CD1c-positive myeloid dendritic cell (primary cell): ENCODE data around the gene TSPAN31.
"Not testable (repeated sequence)": the region's sequence is repeated elsewhere in the genome, so short reads cannot be mapped to it uniquely, and the experiment has no call there.

Experiments used
- DNase-seq: peaks from one replicate; pipeline ENCODE4 v3.0.0-alpha.2; 2016; ENCODE audit errors: extremely low spot score

Gene TSPAN31, protein sequence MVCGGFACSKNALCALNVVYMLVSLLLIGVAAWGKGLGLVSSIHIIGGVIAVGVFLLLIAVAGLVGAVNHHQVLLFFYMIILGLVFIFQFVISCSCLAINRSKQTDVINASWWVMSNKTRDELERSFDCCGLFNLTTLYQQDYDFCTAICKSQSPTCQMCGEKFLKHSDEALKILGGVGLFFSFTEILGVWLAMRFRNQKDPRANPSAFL

DNA sequence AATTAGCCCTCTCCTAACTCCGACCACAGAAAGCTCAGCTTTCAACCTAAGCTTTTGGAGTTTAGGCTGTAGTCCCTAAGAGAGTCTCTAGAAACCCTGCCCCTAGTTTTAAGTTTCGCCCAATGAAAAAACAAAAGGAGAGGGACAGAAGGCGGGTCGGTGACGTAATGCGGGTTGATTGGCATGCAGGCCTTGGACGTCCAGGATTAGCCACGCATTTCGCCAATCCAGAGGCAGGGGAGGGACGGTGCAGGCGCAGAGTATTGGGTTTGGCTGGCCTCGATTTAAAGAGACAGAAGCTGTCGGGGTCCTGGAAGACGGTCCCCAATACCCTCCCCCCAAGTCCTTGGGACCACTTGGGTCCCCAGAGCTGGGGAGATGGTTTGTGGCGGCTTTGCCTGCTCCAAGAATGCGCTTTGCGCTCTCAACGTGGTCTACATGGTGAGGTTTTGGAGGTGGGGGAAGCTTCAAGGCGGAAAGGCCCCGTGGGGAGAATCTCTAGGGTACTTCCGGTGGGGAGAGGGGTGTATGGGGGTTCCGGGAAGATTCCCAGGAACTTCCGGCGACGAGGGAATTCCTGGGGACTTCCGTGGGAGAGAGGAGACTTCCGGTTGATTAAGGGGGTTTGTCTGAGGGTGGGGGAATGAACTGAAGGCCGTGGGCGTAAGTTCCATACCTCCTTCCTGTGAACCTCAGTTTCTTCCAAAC lies at the start of gene TSPAN31:
TSPAN31 (plus strand) TSS at position 263 of the 708 bp plus-strand sequence; CDS start at position 379, 116 bp downstream.
- peak; percentile 98 for DNase-seq

DNA sequence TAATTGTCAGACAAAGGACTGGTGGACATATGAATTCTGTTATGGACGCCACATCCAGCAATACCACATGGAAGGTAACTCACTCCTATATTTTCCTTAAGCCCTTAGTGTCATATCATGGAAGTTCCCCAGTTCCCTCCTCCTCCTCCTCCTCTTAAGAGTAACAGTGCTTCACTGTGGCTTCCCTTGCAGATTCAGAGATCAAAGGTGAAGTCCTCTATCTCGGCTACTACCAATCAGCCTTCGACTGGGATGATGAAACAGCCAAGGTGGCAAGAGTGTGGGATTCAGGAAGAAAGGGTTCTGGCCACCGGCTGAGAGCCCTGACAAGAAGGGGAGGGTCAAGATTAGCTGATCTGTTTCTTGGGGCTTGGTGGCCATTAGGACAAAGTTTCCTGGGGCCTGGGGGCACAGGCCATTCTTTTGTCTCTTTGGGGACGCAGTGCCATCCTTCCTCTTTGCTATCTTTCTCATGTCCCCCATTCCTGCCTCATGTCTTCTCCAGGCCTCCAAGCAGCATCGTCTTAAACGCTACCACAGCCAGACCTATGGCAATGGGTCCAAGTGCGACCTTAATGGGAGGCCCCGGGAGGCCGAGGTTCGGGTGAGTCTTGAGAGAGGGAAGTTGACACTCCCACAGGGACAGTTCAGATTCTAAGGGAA lies 48.9 kb upstream of the TSPAN31 start:
- no peak for DNase-seq

DNA sequence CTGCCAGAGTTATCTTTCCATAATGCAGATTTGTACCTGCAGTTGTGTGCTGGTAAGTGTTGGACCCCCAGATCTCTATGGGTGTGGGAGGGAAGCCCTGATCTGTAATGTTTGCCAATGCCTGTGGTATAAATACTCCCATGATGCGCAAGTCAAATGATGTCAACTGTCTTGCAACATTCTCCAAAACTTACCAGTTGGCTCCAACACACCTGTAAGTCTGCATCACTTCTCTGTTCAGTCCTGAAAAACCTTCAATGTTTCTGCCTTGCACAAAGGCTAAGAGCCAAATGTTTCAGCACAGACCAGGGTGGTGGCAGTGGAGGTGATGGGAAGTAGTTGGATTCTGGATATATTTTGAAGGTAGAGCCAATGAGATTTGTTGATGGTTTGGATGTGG lies 47.8 kb upstream of the TSPAN31 start:
- no peak for DNase-seq

DNA sequence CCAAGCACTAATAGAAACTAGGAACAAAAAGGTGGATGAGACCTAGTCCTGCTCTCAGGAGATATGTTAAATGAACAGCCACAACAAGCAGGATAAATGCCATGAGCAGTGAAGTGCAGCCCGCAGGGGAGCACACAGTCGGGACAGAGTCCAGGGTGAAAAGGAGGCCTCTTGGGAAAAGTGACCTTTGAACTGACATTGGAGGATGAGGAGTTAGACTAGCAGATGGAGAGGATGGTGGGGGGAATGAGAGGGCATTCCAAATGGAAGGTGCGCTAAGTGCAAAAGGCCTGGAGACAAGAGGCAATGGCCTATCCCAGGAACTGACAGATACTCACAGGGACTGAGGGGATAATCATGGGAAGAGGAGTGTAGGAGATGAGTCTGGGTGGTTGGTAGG lies 46.4 kb upstream of the TSPAN31 start:
- DNase-seq, result no peak

DNA sequence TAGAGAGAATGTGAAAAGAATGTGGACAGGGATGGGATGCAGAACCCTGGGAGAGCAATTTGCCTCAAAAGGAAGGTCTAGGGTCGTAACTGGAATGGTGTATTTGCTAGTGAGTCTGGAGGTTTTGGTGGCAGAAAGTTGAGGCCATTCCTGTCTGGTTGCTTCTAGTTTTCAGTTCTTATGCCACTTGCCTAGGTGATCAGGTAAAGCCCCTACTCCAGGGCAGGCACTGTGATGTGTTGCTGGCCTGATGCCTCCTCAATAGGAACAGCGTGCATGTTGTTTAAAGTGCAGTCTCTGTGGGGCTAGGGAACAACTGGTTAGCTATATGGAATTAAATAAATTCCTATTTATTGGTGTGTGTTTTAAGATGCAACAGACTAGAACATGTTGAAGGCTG lies 44.5 kb upstream of the TSPAN31 start:
- DNase-seq, result no peak

DNA sequence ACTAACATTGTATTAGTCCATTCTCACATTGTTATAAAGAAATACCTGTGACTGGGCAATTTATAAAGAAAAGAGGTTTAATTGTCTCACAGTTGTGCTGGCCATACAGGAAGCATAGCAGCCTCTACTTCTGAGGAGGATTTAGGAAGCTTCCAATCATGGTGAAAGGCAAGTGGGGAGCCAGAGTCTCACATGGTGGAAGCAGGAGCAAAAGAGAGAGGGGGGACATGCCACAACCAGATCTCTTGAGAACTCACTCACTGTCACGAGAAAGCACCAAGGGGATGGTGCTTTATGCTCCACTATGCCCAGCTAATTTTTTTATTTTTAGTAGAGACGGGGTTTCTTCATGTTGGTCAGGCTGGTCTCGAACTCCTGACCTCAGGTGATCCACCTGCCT lies 37.6 kb upstream of the TSPAN31 start:
- no peak for DNase-seq

DNA sequence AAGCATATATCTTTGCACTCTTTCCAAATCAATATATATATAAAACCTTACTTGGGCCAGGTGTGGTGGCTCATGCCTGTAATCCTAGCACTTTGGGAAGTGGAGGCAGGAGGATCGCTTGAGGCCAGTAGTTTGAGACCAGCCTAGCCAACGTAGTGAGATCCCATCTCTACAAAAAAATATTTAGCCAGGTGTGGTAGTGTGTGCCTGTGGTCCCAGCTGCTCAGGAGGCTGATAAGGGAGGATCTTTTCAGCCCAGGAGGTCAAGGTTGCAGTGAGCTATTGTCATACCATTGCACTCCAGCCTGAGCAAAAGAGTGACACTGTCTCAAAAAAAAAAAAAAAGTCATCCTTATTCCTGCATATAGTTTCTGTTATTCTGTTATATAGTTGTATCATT lies 36.5 kb upstream of the TSPAN31 start:
- no peak for DNase-seq

DNA sequence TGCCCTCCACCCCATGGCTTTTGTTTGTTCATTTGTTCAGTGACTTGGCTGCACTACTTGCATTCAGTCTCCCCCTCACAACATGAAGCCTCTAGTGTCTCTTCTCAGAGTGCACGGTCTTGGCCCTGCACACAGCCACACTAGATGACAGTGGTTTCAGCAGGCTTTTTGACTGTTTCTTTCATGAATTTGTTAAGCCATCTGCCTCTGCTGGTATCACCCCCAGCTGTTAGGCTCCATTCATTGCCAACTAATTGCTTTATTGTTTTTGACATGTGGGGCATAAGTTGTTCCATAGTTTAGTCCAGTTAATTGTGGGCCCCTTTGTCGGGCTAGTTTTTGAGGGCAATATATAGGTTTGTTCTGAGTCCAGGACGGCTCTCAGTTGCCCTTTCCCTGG lies 32.1 kb upstream of the TSPAN31 start:
- no peak for DNase-seq

DNA sequence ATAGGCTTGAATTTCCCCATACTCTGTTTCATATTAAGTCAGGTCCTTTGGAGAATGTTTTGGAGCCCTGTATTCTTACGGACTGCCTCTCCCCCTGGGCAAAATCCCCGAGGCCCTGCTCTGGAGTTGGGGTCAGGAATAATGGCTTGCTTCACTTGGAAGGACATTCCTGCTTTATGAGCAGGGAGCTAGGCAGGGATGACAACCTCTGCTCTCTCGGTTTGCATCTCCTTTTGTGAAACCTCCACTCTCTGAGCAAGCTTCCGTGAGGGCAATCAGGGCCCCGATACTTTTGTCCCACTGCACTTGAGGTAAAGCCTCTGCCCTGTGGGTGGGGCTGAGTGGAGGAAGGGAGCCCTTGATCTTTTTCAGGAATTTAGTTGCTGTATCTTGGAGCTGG lies 31.6 kb upstream of the TSPAN31 start:
- DNase-seq, result no peak

DNA sequence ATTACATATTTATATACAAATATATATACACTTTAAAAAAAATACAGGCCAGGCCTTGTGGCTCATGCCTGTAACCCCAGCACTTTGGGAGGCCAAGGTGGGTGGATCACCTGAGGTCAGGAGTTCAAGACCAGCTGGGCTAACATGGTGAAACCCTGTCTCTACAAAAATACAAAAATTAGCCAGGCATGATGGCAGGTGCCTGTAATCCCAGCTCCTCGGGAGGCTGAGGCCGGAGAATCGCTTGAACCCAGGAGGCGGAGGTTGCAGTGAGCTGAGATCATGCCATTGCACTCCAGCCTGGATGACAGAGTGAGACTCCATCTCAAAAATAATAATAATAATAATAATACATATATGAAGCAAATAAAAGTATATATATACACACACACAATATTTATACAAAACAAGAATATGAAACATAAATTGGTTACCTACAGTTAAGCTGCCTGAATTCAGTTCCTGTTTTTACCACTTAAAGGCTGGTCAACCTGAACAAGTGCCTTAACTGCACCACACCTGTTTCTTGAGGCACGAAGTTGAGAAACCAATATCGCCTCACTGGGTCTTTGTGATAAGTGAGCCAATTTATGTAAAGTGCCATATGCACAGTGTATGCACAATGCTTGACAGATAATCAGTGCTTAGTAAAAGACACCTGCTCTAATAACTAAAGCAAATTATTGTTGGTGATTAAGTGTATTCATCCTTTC lies 29.6 kb upstream of the TSPAN31 start:
- DNase-seq, result not testable (repeated sequence)

DNA sequence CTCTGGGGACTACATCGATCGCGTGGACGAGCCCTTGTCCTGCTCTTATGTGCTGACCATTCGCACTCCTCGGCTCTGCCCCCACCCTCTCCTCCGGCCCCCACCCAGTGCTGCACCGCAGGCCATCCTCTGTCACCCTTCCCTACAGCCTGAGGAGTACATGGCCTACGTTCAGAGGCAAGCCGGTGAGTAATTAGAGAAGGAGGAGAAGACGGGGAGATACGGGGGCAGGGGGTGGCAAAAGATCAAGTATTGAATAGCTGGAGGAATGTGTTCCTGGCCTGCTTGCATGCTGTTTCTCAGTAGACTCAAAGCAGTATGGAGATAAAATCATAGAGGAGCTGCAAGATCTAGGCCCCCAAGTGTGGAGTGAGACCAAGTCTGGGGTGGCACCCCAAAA lies 29.1 kb upstream of the TSPAN31 start:
- DNase-seq, result no peak

DNA sequence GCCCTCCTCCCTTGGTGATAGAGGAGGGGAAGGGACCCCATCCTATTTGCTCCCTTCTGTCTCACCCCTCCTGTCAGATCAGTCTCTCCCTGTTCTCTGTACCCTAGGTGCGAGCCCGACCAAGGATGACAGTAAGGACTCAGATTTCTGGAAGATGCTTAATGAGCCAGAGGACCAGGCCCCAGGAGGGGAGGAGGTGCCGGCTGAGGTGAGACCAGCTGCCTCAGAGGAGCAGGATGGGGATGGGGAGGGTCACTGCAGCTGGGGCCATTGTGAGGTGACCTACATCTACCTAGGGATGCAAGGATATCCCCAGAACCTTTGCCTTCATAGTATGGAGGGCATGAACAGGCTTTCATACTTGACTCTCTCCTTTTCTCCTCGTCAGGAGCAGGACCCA lies 28.5 kb upstream of the TSPAN31 start:
- no peak for DNase-seq

DNA sequence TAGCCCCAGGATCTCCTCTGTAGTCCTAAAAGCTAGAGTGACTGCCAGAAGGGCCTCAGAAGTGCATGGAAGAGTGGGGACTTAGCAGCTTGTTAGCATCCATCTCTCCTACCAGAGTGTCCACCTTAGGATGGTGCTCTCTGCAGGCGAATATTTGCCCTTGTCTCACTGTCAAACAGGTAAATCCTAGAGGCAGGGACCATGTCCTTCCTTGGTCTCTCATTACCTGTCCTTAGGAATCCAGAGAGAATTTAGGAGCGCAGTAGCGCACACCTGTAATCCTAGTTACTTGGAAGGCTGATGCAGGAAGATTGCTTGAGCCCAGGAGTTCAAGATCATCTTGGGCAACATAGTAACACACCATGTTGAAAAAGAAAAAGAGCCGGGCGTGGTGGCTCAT lies 27.7 kb upstream of the TSPAN31 start:
- no peak for DNase-seq

DNA sequence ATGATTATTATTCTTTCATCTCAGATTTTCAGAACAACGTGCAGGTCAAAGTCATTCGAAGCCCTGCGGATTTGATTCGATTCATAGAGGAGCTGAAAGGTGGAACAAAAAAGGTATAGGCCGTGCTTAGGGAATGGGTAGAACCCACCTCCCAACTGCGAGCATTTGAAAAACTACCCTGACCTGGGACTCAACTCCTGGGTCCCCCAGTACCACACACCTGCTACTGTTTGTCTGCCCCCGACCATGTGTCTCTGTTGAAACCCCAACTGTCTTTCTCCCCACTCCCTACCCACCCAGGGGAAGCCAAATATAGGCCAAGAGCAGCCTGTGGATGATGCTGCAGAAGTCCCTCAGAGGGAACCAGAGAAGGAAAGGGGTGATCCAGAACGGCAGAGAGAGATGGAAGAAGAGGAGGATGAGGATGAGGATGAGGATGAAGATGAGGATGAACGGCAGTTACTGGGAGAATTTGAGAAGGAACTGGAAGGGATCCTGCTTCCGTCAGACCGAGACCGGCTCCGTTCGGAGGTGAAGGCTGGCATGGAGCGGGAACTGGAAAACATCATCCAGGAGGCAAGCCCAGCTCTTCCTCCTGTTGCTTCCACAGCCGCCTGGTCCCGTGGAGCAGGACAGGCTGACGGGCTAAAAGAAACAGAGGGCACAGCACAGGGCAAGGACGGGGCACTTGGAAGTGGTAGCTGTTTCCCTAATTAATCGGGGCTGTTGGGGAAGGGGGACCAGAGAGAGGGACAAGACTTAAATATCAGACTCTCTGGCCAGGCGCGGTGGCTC lies 26.8 kb upstream of the TSPAN31 start:
- DNase-seq, result no peak

DNA sequence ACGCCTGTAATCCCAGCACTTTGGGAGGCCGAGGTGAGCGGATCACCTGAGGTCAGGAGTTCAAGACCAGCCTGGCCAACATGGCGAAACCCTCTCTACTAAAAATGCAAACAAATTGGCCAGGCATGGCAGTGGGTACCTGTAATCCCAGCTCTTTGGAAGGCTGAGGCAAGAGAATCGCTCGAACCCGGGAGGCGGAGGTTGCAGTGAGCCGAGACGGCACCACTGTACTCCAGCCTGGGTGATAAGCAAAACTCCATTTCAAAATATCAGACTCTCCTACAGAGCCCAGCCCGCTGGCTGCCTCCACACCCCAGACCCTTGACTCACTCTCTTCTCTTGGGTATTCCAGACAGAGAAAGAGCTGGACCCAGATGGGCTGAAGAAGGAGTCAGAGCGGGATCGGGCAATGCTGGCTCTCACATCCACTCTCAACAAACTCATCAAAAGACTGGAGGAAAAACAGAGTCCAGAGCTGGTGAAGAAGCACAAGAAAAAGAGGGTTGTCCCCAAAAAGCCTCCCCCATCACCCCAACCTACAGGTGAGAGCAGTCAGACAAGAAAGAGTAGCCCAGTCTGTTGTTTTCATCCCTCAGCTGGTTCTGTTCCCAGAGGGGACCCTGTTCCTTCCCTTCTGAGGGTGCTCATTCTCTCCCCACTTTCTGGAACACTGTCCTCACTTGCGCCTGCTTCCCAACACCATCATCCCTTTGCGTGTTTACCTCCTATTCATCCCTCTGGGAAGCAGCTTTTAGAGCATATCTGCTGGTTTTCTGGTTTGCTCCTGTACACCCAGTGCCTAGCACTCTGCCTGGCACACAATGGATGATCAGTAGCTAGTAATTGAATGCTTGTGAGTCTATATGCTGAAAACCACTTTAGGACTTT lies 26.0 kb upstream of the TSPAN31 start:
- DNase-seq, result no peak

DNA sequence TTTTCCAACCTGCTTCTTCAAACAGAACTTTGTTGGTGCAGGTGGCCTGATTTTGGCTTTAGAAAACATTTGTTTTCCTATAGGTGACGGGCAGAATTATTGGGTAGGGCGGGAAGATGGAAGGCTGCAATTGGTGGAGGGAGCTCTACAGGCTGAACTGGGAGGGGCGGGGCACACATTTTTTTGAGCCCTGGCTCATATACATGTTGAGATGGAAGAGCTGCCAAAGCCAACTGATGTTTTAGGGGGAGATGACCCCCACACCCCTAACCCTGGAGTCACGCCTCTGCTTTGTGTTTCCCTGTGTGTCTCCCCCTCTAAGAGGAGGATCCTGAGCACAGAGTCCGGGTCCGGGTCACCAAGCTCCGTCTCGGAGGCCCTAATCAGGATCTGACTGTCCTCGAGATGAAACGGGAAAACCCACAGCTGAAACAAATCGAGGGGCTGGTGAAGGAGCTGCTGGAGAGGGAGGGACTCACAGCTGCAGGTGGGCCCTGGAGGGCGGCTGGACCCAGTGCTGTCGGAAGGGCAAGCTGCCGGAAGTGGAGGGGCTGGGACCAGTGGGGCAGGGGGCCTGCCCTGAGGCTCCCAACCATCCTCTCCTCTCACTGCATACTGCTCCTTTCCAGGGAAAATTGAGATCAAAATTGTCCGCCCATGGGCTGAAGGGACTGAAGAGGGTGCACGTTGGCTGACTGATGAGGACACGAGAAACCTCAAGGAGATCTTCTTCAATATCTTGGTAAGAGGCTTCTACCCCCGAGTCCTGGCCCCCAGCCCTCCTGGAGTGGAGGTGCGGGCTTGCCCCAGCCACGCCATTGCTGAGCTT lies 24.8 kb upstream of the TSPAN31 start:
- no peak for DNase-seq

DNA sequence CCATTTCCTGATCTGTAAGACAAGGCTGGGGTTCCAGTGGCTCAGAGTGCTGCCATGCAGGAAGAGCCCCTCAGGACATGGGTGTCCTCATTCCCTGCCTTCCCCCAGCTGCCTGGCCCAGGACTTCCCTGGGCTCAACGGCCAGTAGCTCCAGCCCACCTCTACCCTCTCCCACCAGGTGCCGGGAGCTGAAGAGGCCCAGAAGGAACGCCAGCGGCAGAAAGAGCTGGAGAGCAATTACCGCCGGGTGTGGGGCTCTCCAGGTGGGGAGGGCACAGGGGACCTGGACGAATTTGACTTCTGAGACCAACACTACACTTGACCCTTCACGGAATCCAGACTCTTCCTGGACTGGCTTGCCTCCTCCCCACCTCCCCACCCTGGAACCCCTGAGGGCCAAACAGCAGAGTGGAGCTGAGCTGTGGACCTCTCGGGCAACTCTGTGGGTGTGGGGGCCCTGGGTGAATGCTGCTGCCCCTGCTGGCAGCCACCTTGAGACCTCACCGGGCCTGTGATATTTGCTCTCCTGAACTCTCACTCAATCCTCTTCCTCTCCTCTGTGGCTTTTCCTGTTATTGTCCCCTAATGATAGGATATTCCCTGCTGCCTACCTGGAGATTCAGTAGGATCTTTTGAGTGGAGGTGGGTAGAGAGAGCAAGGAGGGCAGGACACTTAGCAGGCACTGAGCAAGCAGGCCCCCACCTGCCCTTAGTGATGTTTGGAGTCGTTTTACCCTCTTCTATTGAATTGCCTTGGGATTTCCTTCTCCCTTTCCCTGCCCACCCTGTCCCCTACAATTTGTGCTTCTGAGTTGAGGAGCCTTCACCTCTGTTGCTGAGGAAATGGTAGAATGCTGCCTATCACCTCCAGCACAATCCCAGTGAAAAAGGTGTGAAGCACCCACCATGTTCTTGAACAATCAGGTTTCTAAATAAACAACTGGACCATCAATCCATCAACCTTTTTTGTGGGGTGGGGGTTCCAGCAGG lies 23.9 kb upstream of the TSPAN31 start:
- DNase-seq, result no peak

DNA sequence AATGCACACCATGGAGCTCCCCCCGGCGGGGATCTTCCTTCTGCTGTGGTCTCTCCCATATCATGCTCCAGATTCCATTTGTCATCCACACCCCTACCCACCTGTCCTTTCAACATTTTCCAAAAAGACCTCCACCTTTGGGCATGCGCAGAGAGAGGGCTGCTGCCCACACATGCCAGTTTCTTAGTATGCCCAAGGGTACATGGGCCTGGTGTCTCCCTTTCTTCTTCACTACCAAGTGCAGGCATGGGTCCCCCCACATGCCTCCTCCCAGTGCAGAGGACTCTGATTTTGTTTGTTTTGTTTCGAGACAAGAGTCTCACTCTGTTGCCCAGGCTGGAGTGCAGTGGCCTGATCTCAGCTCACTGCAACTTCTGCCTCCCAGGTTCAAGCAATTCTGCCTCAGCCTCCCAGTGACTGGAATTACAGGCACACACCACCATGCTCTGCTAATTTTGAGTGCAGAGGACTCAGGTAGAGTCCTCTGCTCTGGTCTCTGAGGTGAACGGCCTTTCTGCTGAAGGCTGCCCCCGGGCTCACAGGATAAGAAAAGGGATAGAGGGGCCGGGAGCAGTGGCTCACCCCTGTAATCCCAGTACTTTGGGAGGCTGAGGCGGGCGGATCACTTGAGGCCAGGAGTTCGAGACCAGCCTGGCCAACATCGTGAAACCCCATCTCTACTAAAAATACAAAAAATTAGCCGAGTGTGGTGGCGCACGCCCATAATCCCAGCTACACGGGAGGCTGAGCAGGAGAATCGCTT lies 22.8 kb upstream of the TSPAN31 start:
- DNase-seq, result not testable (repeated sequence)
